ENCODE data around the gene PDE6B. TPM values are rescaled to one million over a fixed set of nuclear protein-coding genes. Genes with fewer than 3 reads are reported as not detected.

Gene PDE6B
- total RNA-seq, 6 donors from 2014 or later: 4.2 to 28.3 (median 9.0) TPM

DNA sequence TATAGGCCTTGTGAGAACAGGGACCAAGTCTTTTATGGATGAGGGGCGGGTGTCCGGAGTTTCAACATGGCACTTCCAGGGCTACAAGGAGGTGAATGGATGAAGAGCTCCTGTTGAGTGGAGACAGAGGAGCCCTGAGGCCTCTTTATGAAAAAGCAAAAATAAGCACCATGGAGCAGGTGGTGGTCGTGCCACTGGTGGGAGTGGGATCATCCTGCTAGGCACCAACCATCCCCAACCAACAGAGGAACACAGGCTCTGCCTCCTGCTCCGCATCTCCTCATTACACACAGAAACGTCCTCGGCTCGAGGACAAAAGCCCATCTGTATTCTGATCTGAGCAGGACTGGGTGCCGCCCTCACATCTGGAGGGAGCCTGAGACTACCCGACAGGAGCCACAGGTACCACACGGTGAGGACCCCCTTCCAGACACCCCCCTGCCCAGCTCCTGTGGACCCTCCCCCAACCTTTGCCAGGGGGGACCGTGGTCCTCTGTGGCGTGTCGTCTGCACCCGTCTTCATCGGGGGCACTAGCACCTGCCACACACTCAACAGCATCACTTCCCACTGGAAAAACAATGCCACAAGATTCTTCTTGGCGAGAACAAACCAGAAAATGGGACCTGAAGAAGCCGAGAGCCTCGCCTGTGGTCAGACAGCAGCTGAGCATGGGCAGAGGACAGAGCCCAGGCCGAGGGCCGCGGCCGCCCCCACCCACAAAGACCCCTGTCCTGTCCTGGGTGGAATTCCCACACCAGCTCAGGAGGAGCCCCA lies 3.9 kb upstream of the PDE6B start:
- TF ChIP-seq EP300 (IDR thresholded peaks at IDR 0.05) (no peak), POLR2A (IDR thresholded peaks at IDR 0.05) (no peak), CTCF (IDR thresholded peaks at IDR 0.05) (no peak), POLR2AphosphoS5 (IDR thresholded peaks at IDR 0.05) (no peak)
- peak; percentile 15 to 59 for DNase-seq
- no peaks in the 10 kb centered on the region for H3K36me3 ChIP-seq
- 81 to 88% methylated on average over 22 of the region's 22 CpGs for WGBS, 2 donors
- H3K27ac ChIP-seq: no peak overlapping the region
- H3K4me1 ChIP-seq: no peaks in the 10 kb centered on the region
- no peaks in the 10 kb centered on the region for H3K9me3 ChIP-seq
- no peak overlapping the region for H3K4me3 ChIP-seq
- H3K27me3 ChIP-seq: no peaks in the 10 kb centered on the region
- ATAC-seq (ENCODE audit: low FRiP score in 2 of 2): no peak

DNA sequence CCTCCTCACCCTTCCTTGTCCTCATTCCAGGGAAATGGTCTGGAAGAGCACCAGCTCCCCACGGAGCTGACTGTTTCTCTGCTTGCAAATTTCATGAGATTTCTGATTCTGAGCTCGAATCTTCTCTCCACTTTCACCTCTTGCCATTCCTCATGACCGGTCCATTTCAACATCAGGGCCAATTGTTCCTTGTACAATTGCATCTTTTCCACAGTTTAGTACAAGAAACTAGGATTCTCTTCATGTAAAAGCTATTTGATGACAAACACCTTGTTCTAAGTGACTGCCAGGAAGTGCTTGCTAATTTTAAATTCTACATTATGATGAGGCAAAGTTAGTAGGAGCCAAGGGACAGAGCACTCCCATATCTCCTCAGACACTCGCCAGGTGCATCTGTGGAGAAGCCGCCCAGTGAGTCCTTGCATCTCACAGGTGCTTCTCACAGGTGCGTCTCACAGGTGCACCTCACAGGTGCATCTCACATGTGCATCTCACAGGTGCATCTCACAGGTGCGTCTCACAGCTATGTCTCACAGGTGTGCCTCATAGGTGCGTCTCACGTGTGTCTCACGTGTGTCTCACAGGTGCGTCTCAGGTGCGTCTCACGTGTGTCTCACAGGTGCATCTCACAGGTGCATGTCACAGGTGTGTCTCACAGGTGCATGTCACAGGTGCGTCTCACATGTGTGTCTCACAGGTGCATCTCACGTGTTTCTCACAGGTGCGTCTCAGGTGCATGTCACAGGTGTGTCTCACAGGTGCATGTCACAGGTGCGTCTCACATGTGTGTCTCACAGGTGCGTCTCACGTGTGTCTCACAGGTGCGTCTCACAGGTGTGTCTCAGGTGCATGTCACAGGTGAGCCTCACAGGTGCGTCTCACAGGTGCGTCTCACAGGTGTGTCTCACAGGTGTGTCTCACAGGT lies 3.0 kb upstream of the PDE6B start:
- H3K9me3 ChIP-seq: no peaks in the 10 kb centered on the region
- no peaks in the 10 kb centered on the region for H3K36me3 ChIP-seq
- ATAC-seq (ENCODE audit: low FRiP score in 2 of 2) (no peak), DNase-seq (peak in 1 of 2 donors; percentile 17)
- no peaks in the 10 kb centered on the region for H3K27me3 ChIP-seq
- 87 to 88% methylated on average over 20 to 22 of the region's 22 CpGs for WGBS, 2 donors
- H3K27ac ChIP-seq: no peak overlapping the region
- no peak overlapping the region for H3K4me3 ChIP-seq
- TF ChIP-seq CTCF (IDR thresholded peaks at IDR 0.05): no peak
- TF ChIP-seq POLR2A (IDR thresholded peaks at IDR 0.05): no peak
- no peak for TF ChIP-seq POLR2AphosphoS5 (IDR thresholded peaks at IDR 0.05)
- no peak for TF ChIP-seq EP300 (IDR thresholded peaks at IDR 0.05)
- H3K4me1 ChIP-seq: no peaks in the 10 kb centered on the region

- 77 to 79% methylated on average over 22 to 24 of the region's 24 CpGs for WGBS, 2 donors
- Histone ChIP-seq H3K9me3 (no peaks in the 10 kb centered on the region), H3K4me1 (no peaks in the 10 kb centered on the region), H3K27me3 (no peaks in the 10 kb centered on the region), H3K36me3 (no peaks in the 10 kb centered on the region), H3K27ac (no peak overlapping the region), H3K4me3 (no peak overlapping the region)
- ATAC-seq (ENCODE audit: low FRiP score in 2 of 2): no peak
- no peak for TF ChIP-seq EP300 (IDR thresholded peaks at IDR 0.05)
- TF ChIP-seq POLR2AphosphoS5 (IDR thresholded peaks at IDR 0.05): no peak
- no peak for TF ChIP-seq POLR2A (IDR thresholded peaks at IDR 0.05)
- no peak for TF ChIP-seq CTCF (IDR thresholded peaks at IDR 0.05)
- peak; percentile 10 to 59 for DNase-seq
Measured at GRCh38 chr4:622996-623913, 2.1 kb upstream of the PDE6B start.

GRCh38 chr4:623914-624566 lies 1.3 kb upstream of the PDE6B start:
- no peak overlapping the region for H3K27ac ChIP-seq
- H3K9me3 ChIP-seq: no peaks in the 10 kb centered on the region
- DNase-seq (peak in 1 of 2 donors; percentile 55), ATAC-seq (ENCODE audit: low FRiP score in 2 of 2) (no peak)
- H3K36me3 ChIP-seq: no peaks in the 10 kb centered on the region
- H3K27me3 ChIP-seq: no peaks in the 10 kb centered on the region
- H3K4me3 ChIP-seq: no peak overlapping the region
- 58 to 72% methylated on average over 19 to 28 of the region's 29 CpGs for WGBS, 2 donors
- H3K4me1 ChIP-seq: no peaks in the 10 kb centered on the region
- TF ChIP-seq POLR2A (IDR thresholded peaks at IDR 0.05): no peak
- TF ChIP-seq CTCF (IDR thresholded peaks at IDR 0.05): no peak
- no peak for TF ChIP-seq POLR2AphosphoS5 (IDR thresholded peaks at IDR 0.05)
- TF ChIP-seq EP300 (IDR thresholded peaks at IDR 0.05): no peak

Data from upper lobe of left lung (tissue), 6 donors.